ENCODE measurements around the gene RTN4. TPM values are rescaled to one million over a fixed set of nuclear protein-coding genes. Genes with fewer than 3 reads are reported as not detected.

RTN4 gene
- total RNA-seq, 1 experiment from 2014 or later = 164 TPM

GRCh38 chr2:54967269-54967668 is 83.0 kb downstream of the RTN4 start:
- Histone ChIP-seq H3K9me3 (replicated peaks) (no peaks in the 10 kb centered on the region), H3K36me3 (peaks cover 32% of the 10 kb centered on the region), H3K4me1 (no peaks in the 10 kb centered on the region), H3K27me3 (no peaks in the 10 kb centered on the region), H3K4me3 (no peak overlapping the region), H3K27ac (no peak overlapping the region)
- DNase-seq = peak in 1 of 2 experiments; percentile 24

DNA sequence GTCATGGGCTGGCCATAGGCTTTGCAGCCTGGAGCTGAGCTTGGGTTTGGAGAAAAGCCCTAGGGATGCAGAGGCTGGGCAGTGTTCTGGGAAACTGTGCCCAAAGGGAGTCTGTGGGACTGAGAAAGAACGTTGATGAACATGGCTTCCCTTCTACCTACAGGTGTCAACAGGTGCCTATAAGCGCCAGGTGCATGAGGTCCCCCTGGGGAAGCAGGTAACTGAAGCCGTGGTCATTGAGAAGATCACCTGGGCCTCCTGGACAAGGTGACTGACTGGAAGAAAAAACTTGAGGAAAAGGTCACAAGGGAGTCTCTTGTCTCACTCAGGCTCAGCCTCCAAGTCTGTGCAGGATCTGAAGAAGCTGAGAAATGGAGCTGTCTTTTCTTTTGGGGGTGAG is 83.4 kb downstream of the RTN4 start:
- Histone ChIP-seq H3K36me3 (peaks cover 28% of the 10 kb centered on the region), H3K27me3 (no peaks in the 10 kb centered on the region), H3K9me3 (replicated peaks) (no peaks in the 10 kb centered on the region), H3K4me1 (no peaks in the 10 kb centered on the region), H3K27ac (no peak overlapping the region), H3K4me3 (no peak overlapping the region)
- DNase-seq = no peak

GRCh38 chr2:54966165-54966832 is 84.0 kb downstream of the RTN4 start:
- H3K9me3 ChIP-seq (replicated peaks) = no peaks in the 10 kb centered on the region
- DNase-seq = no peak
- H3K27ac ChIP-seq = no peak overlapping the region
- H3K36me3 ChIP-seq = peaks cover 22% of the 10 kb centered on the region
- no peak overlapping the region for H3K4me3 ChIP-seq
- no peaks in the 10 kb centered on the region for H3K4me1 ChIP-seq
- no peaks in the 10 kb centered on the region for H3K27me3 ChIP-seq

GRCh38 chr2:54965425-54965824 is 84.8 kb downstream of the RTN4 start:
- Histone ChIP-seq H3K27me3 (no peaks in the 10 kb centered on the region), H3K27ac (no peak overlapping the region), H3K4me3 (no peak overlapping the region), H3K4me1 (no peaks in the 10 kb centered on the region), H3K9me3 (replicated peaks) (no peaks in the 10 kb centered on the region), H3K36me3 (peaks cover 14% of the 10 kb centered on the region)
- DNase-seq = no peak

- Histone ChIP-seq H3K4me1 (no peaks in the 10 kb centered on the region), H3K4me3 (no peak overlapping the region), H3K36me3 (peaks cover 7% of the 10 kb centered on the region), H3K9me3 (replicated peaks) (no peaks in the 10 kb centered on the region), H3K27ac (no peak overlapping the region), H3K27me3 (no peaks in the 10 kb centered on the region)
- no peak for DNase-seq
Measured at GRCh38 chr2:54964816-54965215, 85.4 kb downstream of the RTN4 start.

- H3K9me3 ChIP-seq (replicated peaks) = no peaks in the 10 kb centered on the region
- DNase-seq = no peak
- H3K4me1 ChIP-seq = no peaks in the 10 kb centered on the region
- no peak overlapping the region for H3K27ac ChIP-seq
- H3K36me3 ChIP-seq = 0 out of 2 replicates have a peak, but pooled peaks cover 4% of the 10 kb centered on the region
- no peak overlapping the region for H3K4me3 ChIP-seq
- H3K27me3 ChIP-seq = no peaks in the 10 kb centered on the region
Measured at GRCh38 chr2:54964271-54964670, 86.0 kb downstream of the RTN4 start.

- no peaks in the 10 kb centered on the region for H3K27me3 ChIP-seq
- no peak overlapping the region for H3K4me3 ChIP-seq
- no peaks in the 10 kb centered on the region for H3K9me3 ChIP-seq (replicated peaks)
- H3K27ac ChIP-seq = no peak overlapping the region
- no peaks in the 10 kb centered on the region for H3K4me1 ChIP-seq
- DNase-seq = no peak
- 0 out of 2 replicates have a peak, but pooled peaks cover 4% of the 10 kb centered on the region for H3K36me3 ChIP-seq
Measured at GRCh38 chr2:54963476-54963875, 86.8 kb downstream of the RTN4 start.

GRCh38 chr2:54962935-54963440 is 87.3 kb downstream of the RTN4 start:
- no peak overlapping the region for H3K27ac ChIP-seq
- H3K9me3 ChIP-seq (replicated peaks) = no peaks in the 10 kb centered on the region
- DNase-seq = no peak

DNA sequence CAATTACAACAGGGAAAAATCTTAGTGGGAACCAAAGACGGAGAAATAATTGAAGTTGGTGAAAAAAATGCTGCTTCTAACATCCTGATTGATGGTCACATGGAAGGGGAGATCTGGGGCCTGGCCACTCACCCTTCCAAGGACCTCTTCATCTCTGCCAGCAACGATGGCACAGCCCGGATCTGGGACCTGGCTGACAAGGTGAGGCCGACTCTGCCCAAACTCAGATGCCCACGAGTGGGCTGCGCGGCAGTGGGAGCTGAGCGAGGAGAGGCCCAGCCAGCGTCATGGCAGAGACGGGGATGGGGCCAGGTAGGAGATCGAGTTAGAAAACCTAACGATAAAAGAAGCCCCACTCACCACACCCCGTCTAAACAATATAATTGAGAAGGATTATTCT is 87.7 kb downstream of the RTN4 start:
- Histone ChIP-seq H3K9me3 (replicated peaks) (no peaks in the 10 kb centered on the region), H3K27me3 (no peaks in the 10 kb centered on the region), H3K4me1 (no peaks in the 10 kb centered on the region), H3K36me3 (0 out of 2 replicates have a peak, but pooled peaks cover 4% of the 10 kb centered on the region), H3K27ac (no peak overlapping the region), H3K4me3 (no peak overlapping the region)
- DNase-seq = no peak

More at GRCh38 chr2:54962935-54963440, 87.3 kb downstream of the RTN4 start:
- no peak overlapping the region for H3K4me3 ChIP-seq
- H3K4me1 ChIP-seq = no peaks in the 10 kb centered on the region
- 0 out of 2 replicates have a peak, but pooled peaks cover 4% of the 10 kb centered on the region for H3K36me3 ChIP-seq
- H3K27me3 ChIP-seq = no peaks in the 10 kb centered on the region

- Histone ChIP-seq H3K4me3 (no peak overlapping the region), H3K4me1 (no peaks in the 10 kb centered on the region), H3K9me3 (replicated peaks) (no peaks in the 10 kb centered on the region), H3K36me3 (no peaks in the 10 kb centered on the region), H3K27ac (no peak overlapping the region), H3K27me3 (no peaks in the 10 kb centered on the region)
- no peak for DNase-seq
Measured at GRCh38 chr2:54960164-54960563, 90.1 kb downstream of the RTN4 start.

DNA sequence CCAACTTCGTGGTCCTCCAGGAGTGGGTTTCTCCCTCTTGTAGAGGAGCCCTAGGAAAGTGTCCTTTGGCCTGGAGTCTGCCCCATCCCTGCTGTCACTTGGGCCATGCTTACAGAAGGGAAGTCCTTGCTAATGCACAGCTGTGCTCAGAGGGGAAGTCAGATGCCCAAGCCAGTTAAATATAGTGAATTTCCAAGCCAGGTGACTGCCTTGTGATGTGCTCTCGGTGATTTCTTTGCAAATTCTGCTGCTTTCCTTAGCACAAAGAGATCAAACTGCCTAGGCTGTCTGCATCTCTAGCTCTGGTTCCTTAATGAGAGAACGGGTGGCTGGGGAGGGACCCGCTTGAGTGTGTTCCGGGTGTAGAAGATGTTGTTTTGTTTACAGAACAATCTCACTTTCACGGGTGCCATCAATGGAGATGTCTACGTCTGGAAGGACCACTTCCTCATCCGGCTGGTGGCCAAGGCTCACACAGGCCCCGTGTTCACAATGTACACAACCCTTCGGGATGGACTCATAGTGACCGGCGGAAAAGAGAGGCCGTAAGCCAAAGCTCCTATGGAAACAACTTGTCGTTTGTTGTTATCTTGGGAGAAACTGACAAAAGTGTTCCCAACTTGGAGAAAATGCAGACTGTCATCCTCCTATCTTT is 91.4 kb downstream of the RTN4 start:
- no peak for DNase-seq
- H3K27me3 ChIP-seq = no peaks in the 10 kb centered on the region
- H3K4me1 ChIP-seq = no peaks in the 10 kb centered on the region
- no peaks in the 10 kb centered on the region for H3K36me3 ChIP-seq
- H3K9me3 ChIP-seq (replicated peaks) = no peaks in the 10 kb centered on the region
- no peak overlapping the region for H3K4me3 ChIP-seq
- no peak overlapping the region for H3K27ac ChIP-seq

DNA sequence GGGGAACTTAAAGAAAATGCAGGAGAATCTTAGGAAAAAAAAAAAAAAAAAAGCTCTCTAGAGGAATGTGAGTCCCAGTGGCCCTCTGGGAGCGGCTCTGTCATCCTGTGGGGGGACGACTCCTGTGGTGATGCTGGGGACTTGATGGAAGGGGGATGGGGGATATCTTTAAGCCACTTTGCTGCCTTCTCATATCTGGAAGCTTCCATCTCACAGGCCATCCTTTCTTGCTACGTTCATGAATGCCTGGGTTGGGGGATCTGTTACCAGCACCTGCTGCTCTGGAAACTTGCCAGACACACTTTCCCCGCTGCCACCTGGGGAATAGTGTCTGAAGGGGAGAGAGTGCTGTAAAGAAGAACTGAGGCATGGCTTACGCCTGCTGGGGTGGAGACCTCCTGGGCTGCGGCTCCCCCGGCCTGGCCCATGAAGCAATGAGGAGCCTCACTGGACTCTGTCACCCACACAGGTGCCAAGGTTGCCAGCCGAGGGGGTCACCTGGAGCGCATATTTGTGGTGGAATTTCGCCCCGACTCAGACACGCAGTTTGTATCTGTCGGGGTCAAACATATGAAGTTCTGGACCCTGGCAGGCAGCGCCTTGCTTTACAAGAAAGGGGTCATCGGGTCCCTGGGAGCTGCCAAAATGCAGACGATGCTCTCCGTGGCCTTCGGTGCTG is 92.8 kb downstream of the RTN4 start:
- Histone ChIP-seq H3K4me1 (no peaks in the 10 kb centered on the region), H3K27ac (no peak overlapping the region), H3K9me3 (replicated peaks) (no peaks in the 10 kb centered on the region), H3K4me3 (no peak overlapping the region), H3K36me3 (no peaks in the 10 kb centered on the region), H3K27me3 (no peaks in the 10 kb centered on the region)
- peak in 1 of 2 experiments; percentile 41 for DNase-seq

DNA sequence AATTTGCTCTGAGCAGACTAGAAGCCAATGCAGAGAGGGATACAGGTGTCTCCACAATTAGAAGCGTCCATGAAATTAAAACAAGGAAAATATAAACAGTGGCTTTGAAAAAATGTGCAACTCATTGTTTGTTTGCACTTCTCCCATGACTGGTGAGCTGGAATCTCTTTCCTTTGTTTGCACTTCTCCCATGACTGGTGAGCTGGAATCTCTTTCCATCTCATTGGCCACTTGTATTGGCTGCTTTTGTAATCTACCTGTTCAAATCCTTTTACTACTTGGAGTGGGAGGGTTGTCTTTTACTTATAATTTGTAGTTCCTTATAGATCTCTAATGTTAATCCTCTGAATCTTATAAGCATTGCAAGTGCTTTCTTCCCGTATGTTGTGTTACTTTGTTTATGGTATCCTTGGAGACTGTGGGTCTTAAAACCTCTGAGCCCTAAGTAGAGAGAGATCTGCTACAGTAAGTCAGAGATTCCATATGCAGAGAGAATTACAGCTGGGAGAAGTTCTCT is 94.1 kb downstream of the RTN4 start:
- H3K27ac ChIP-seq = no peak overlapping the region
- no peaks in the 10 kb centered on the region for H3K27me3 ChIP-seq
- H3K9me3 ChIP-seq (replicated peaks) = no peaks in the 10 kb centered on the region
- no peak overlapping the region for H3K4me3 ChIP-seq
- H3K4me1 ChIP-seq = no peaks in the 10 kb centered on the region
- no peak for DNase-seq
- no peaks in the 10 kb centered on the region for H3K36me3 ChIP-seq

- no peak for DNase-seq
- Histone ChIP-seq H3K27ac (no peak overlapping the region), H3K4me1 (no peaks in the 10 kb centered on the region)
Measured at GRCh38 chr2:54955358-54956110, 94.7 kb downstream of the RTN4 start.

More at GRCh38 chr2:54955358-54956110, 94.7 kb downstream of the RTN4 start:
- no peaks in the 10 kb centered on the region for H3K9me3 ChIP-seq (replicated peaks)
- H3K27me3 ChIP-seq = no peaks in the 10 kb centered on the region
- no peak overlapping the region for H3K4me3 ChIP-seq
- H3K36me3 ChIP-seq = no peaks in the 10 kb centered on the region
